ENCODE data around the gene KLHL41. TPM values are rescaled to one million over a fixed set of nuclear protein-coding genes. Genes with fewer than 3 reads are reported as not detected.

The KLHL41 gene
- total RNA-seq, 3 donors from 2014 or later (not counting 1 experiment from before 2014, with no cell fraction given) = not detected

DNA sequence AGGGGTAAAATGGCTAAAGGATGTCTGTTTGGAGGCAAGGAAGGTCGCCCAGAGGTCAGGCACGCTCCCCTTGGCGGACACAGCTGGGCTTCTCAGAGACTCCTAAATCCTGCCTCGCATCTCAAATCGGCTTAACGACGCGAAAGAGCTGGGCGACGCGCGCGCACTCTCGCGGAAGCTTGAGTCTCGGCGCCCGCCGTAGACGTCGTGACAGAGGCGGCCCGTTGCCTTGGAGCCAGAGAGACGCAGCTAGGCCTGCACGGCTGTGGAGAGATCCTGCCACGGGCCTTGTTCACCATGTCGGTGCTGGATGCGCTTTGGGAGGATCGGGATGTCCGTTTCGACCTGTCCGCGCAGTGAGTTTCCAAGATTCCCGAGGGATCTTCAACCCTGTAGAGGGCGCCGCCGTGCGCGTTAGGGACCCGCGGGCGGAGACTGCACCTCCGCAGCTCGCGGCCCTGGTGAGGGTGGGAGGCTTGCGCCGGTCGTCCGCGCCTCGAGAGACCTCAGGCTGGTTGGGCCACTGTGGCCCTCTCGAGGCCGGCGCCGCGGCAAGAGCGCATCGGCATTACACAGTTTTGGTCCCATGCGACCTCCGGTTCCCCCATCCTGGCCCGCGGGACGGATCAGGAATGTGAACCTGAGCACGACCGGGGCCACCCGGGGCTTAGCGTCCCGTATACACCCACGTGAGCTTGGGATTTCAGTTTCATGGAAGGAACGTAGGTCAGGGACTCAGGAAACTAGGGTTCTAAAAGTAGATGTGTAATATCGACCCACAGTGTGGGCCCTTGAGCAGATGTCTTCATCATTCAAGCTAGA is 30.0 kb upstream of the KLHL41 start, which contains the start of gene BBS5:
Gene BBS5 (plus strand): TSS at position 238 of the 822 bp plus-strand sequence. CDS start 60 bp downstream, at position 298.
- peak; percentile 85 to 93 (median 93) for ATAC-seq
- H3K27me3 ChIP-seq (ENCODE audit: control insufficient read depth, insufficient read depth, low read length) = no peaks in the 10 kb centered on the region
- under 1% methylated on average over 71 of the region's 71 CpGs for WGBS (ENCODE audit: insufficient coverage)
- H3K27me3 Mint-ChIP-seq (ENCODE audit: low read depth in 2 of 2) = no peaks in the 10 kb centered on the region
- H3K4me3 ChIP-seq (ENCODE audit: low read length) = peak within 1 kb of the TSS; percentile 72
- no peaks in the 10 kb centered on the region for H3K36me3 ChIP-seq (ENCODE audit: control insufficient read depth, insufficient read depth, low read length)
- no peaks in the 10 kb centered on the region for H3K9me3 ChIP-seq (ENCODE audit: control insufficient read depth, insufficient read depth, low read length)
- H3K4me1 Mint-ChIP-seq = peaks cover 17 to 18% of the 10 kb centered on the region in 2 donors
- H3K27ac ChIP-seq (ENCODE audit: low read length) = no peak within 1 kb of the TSS
- TF ChIP-seq, protein P1, sequence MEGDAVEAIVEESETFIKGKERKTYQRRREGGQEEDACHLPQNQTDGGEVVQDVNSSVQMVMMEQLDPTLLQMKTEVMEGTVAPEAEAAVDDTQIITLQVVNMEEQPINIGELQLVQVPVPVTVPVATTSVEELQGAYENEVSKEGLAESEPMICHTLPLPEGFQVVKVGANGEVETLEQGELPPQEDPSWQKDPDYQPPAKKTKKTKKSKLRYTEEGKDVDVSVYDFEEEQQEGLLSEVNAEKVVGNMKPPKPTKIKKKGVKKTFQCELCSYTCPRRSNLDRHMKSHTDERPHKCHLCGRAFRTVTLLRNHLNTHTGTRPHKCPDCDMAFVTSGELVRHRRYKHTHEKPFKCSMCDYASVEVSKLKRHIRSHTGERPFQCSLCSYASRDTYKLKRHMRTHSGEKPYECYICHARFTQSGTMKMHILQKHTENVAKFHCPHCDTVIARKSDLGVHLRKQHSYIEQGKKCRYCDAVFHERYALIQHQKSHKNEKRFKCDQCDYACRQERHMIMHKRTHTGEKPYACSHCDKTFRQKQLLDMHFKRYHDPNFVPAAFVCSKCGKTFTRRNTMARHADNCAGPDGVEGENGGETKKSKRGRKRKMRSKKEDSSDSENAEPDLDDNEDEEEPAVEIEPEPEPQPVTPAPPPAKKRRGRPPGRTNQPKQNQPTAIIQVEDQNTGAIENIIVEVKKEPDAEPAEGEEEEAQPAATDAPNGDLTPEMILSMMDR (IDR thresholded peaks at IDR 0.05) = peak; percentile 17
- intact Hi-C loops (cut with micrococcal nuclease) = no loop called here
- peak within 1 kb of the TSS; percentile 91 for H3K4me3 Mint-ChIP-seq
- H3K27ac Mint-ChIP-seq = peak within 1 kb of the TSS; percentile 26 to 78
- no peaks in the 10 kb centered on the region for H3K9me3 Mint-ChIP-seq
- peak; percentile 44 to 79 for DNase-seq
- H3K36me3 Mint-ChIP-seq = no peaks in the 10 kb centered on the region
- peaks cover 10% of the 10 kb centered on the region for H3K4me1 ChIP-seq (ENCODE audit: control insufficient read depth, insufficient read depth, low read length)

DNA sequence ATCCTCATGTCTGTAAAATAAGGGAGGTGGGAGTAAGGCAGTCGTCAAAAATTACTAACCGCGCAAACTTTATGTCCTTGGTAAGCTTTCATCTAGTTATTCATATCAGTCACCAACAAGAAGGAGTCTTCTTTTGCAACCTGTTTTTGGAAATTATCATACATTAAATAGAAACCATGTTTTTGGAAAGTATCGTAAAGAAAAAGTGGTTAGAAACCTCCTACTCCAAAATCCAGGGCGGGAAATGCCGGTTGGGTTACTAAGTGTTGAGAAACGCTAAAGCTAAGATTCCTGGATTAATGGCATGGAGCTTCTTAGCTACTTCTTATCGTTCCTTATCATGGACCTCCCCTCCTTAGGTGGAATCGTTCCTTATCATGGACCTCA is 29.4 kb upstream of the KLHL41 start:
- WGBS (ENCODE audit: insufficient coverage) = 74% methylated on average over 5 of the region's 9 CpGs
- Mint-ChIP-seq H3K4me3 (peak overlapping the region; percentile 91), H3K36me3 (no peaks in the 10 kb centered on the region), H3K27me3 (ENCODE audit: low read depth in 2 of 2) (no peaks in the 10 kb centered on the region), H3K9me3 (no peaks in the 10 kb centered on the region), H3K4me1 (peaks cover 17 to 18% of the 10 kb centered on the region in 2 donors), H3K27ac (no peak overlapping the region)
- no peak overlapping the region for H3K27ac ChIP-seq (ENCODE audit: low read length)
- DNase-seq = no peak
- no peaks in the 10 kb centered on the region for H3K27me3 ChIP-seq (ENCODE audit: control insufficient read depth, insufficient read depth, low read length)
- peaks cover 10% of the 10 kb centered on the region for H3K4me1 ChIP-seq (ENCODE audit: control insufficient read depth, insufficient read depth, low read length)
- TF ChIP-seq, protein P1 (IDR thresholded peaks at IDR 0.05) = no peak
- intact Hi-C loops (cut with micrococcal nuclease) = no loop called here
- ATAC-seq = peak in 1 of 3 donors; percentile 2
- H3K9me3 ChIP-seq (ENCODE audit: control insufficient read depth, insufficient read depth, low read length) = no peaks in the 10 kb centered on the region
- no peaks in the 10 kb centered on the region for H3K36me3 ChIP-seq (ENCODE audit: control insufficient read depth, insufficient read depth, low read length)
- peak overlapping the region; percentile 72 for H3K4me3 ChIP-seq (ENCODE audit: low read length)

DNA sequence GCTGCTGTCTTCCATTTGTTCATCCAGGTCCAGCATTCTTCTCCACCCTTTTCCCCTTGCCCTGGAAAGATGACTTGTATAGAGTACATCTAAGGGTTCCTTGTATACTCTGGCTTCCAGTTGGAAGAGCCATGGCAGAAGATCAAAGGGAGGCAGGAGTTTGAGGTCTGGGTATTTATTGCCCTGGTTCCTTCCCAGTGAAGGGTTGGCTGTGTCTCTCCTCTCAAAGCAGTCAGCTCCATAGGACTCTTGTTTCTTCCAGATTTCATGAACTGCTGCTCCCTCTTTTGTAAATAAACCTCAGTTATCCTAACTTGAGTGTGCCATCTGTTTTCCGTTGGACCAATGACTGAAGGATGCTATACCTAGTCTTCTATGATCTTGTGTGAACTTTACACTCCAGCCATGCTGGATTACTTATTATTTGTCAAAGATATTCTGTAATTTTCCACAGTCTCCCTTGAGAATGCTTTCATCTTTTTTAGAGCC is 23.8 kb upstream of the KLHL41 start:
- Mint-ChIP-seq H3K27me3 (ENCODE audit: low read depth in 2 of 2) (no peaks in the 10 kb centered on the region), H3K9me3 (no peaks in the 10 kb centered on the region), H3K4me1 (no peaks in the 10 kb centered on the region), H3K36me3 (no peaks in the 10 kb centered on the region), H3K27ac (no peak overlapping the region), H3K4me3 (no peak overlapping the region)
- intact Hi-C loops (cut with micrococcal nuclease) = no loop called here
- no peak overlapping the region for H3K27ac ChIP-seq (ENCODE audit: low read length)
- no peaks in the 10 kb centered on the region for H3K9me3 ChIP-seq (ENCODE audit: control insufficient read depth, insufficient read depth, low read length)
- no peak overlapping the region for H3K4me3 ChIP-seq (ENCODE audit: low read length)
- DNase-seq (no peak), ATAC-seq (no peak)
- TF ChIP-seq, protein P1 (IDR thresholded peaks at IDR 0.05) = no peak
- H3K27me3 ChIP-seq (ENCODE audit: control insufficient read depth, insufficient read depth, low read length) = no peaks in the 10 kb centered on the region
- no peaks in the 10 kb centered on the region for H3K36me3 ChIP-seq (ENCODE audit: control insufficient read depth, insufficient read depth, low read length)
- 91% methylated on average over 1 of the region's 1 CpG for WGBS (ENCODE audit: insufficient coverage)
- no peaks in the 10 kb centered on the region for H3K4me1 ChIP-seq (ENCODE audit: control insufficient read depth, insufficient read depth, low read length)
